Neuronal stem cell (in vitro differentiated cells): ENCODE measurements around the gene GRM8.

Experiments used
- DNase-seq: peaks from one replicate; pipeline ENCODE4 v3.0.0-alpha.2; 2013; ENCODE audit warnings: low spot score
- H2AFZ ChIP-seq: one replicate; pipeline ENCODE4 v1.6.1; 2013; ENCODE audit warnings: mild to moderate bottlenecking, low read length, inconsistent platforms
- H2AK5ac ChIP-seq: 2 replicates; pipeline ENCODE4 v1.6.1; 2013; ENCODE audit warnings: low read depth, mild to moderate bottlenecking, inconsistent platforms, low read length, moderate library complexity, mixed read lengths
- H2BK120ac ChIP-seq: 2 replicates; pipeline ENCODE4 v1.6.1; 2013; ENCODE audit warnings: low read depth, mild to moderate bottlenecking, inconsistent platforms, low read length, moderate library complexity, mixed read lengths
- H2BK12ac ChIP-seq: one replicate; pipeline ENCODE4 v1.6.1; 2013; ENCODE audit warnings: low read length, inconsistent platforms
- H2BK15ac ChIP-seq: 2 replicates; pipeline ENCODE4 v1.6.1; 2013; ENCODE audit warnings: mild to moderate bottlenecking, low read length, inconsistent platforms, mixed read lengths
- H2BK5ac ChIP-seq: one replicate; pipeline ENCODE4 v1.6.1; 2013; ENCODE audit warnings: inconsistent platforms, mild to moderate bottlenecking, low read length, moderate library complexity
- H3K14ac ChIP-seq: one replicate; pipeline ENCODE4 v1.6.1; 2013; ENCODE audit warnings: low read length, inconsistent platforms
- H3K18ac ChIP-seq: 2 replicates; pipeline ENCODE4 v1.6.1; 2013; ENCODE audit warnings: low read length, inconsistent platforms
- H3K23ac ChIP-seq: 2 replicates; pipeline ENCODE4 v1.6.1; 2013; ENCODE audit warnings: low read depth, mild to moderate bottlenecking, mixed read lengths, low read length, inconsistent platforms; ENCODE audit not compliant: poor library complexity
- H3K27ac ChIP-seq: replicated peaks from 3 replicates; pipeline ENCODE4 v1.5.1; 2013; ENCODE audit warnings: low read length, inconsistent platforms
- H3K27me3 ChIP-seq, 3 experiments: 2 replicates each; pipeline ENCODE4 v1.6.1; 2013; ENCODE audit warnings: low read length in 3 of 3, mild to moderate bottlenecking in 2 of 3, inconsistent platforms in 1 of 3, low read depth in 1 of 3, mixed read lengths in 1 of 3, moderate library complexity in 1 of 3; ENCODE audit not compliant: control insufficient read depth in 3 of 3, insufficient read depth in 3 of 3
- H3K36me3 ChIP-seq, 2 donors: replicated peaks in 1 of 2; 2 replicates each; pipeline ENCODE4 v1.6.1; 2013; ENCODE audit warnings: low read length in 2 of 2; ENCODE audit not compliant: control insufficient read depth in 2 of 2, insufficient read depth in 2 of 2
- H3K4ac ChIP-seq: 2 replicates; pipeline ENCODE4 v1.6.1; 2013; ENCODE audit warnings: inconsistent platforms, mild to moderate bottlenecking, low read length, moderate library complexity
- H3K4me1 ChIP-seq, 2 donors: 1 replicate in 1 of 2; 2 replicates in 1 of 2; pipeline ENCODE4 v1.6.1; 2013; ENCODE audit warnings: low read length in 2 of 2, low read depth in 1 of 2; ENCODE audit not compliant: control insufficient read depth in 2 of 2, insufficient read depth in 1 of 2
- H3K4me2 ChIP-seq: one replicate; pipeline ENCODE4 v1.6.1; 2013; ENCODE audit warnings: mild to moderate bottlenecking, low read length, inconsistent platforms; ENCODE audit not compliant: insufficient read depth, poor library complexity, severe bottlenecking
- H3K4me3 ChIP-seq, 2 donors: 2 replicates each; pipeline ENCODE4 v1.5.1; 2013; ENCODE audit warnings: low read length in 2 of 2, mild to moderate bottlenecking in 2 of 2, inconsistent platforms in 1 of 2, moderate library complexity in 1 of 2
- H3K79me1 ChIP-seq: one replicate; pipeline ENCODE4 v1.6.1; 2013; ENCODE audit warnings: low read depth, mild to moderate bottlenecking, inconsistent platforms, low read length, moderate library complexity
- H3K9ac ChIP-seq: one replicate; pipeline ENCODE4 v1.6.1; 2013; ENCODE audit warnings: mild to moderate bottlenecking, low read depth, low read length, inconsistent platforms; ENCODE audit not compliant: poor library complexity
- H3K9me3 ChIP-seq, 2 donors: replicated peaks in 1 of 2; 2 replicates each; pipeline versions ENCODE3 to v1.6.1; 2013; ENCODE audit warnings: low read length in 2 of 2, mild to moderate bottlenecking in 2 of 2, inconsistent platforms in 1 of 2, low read depth in 1 of 2, mixed read lengths in 1 of 2, moderate library complexity in 1 of 2; ENCODE audit not compliant: control insufficient read depth in 2 of 2, insufficient read depth in 1 of 2
- H4K8ac ChIP-seq: one replicate; pipeline ENCODE4 v1.6.1; 2013; ENCODE audit warnings: low read depth, mild to moderate bottlenecking, inconsistent platforms, low read length, moderate library complexity
- H4K91ac ChIP-seq: one replicate; pipeline ENCODE4 v1.6.1; 2013; ENCODE audit warnings: low read length, low read depth, mild to moderate bottlenecking, inconsistent platforms; ENCODE audit not compliant: poor library complexity
- WGBS, 2 donors: extraction: QIAGEN DNeasy Blood & Tissue Kit; methylation state at CpG; one replicate each; pipeline ENCODE4 v1.1.7; 2013; ENCODE audit warnings: missing lambda C conversion rate in 2 of 2, mixed read lengths in 1 of 2; ENCODE audit not compliant: insufficient read length in 2 of 2, insufficient replicate concordance in 1 of 2; ENCODE audit errors: extremely low coverage in 2 of 2; 5-methylcytosine and 5-hydroxymethylcytosine counted together

GRM8 gene

GRCh38 chr7:127066974-127067373 lies 185.8 kb downstream of the GRM8 start:
- H3K23ac ChIP-seq: no peak overlapping the region
- H2AFZ ChIP-seq: no peak overlapping the region
- no peak overlapping the region for H2AK5ac ChIP-seq
- H3K9ac ChIP-seq: no peak overlapping the region
- H4K8ac ChIP-seq: no peak overlapping the region
- H2BK5ac ChIP-seq: no peak overlapping the region
- H3K18ac ChIP-seq: no peak overlapping the region
- no CpG with 5 or more reads among the region's 3 CpGs for WGBS, 2 donors
- peaks cover 0 to 2% of the 10 kb centered on the region in 2 donors for H3K4me1 ChIP-seq
- H3K4ac ChIP-seq: no peak overlapping the region
- no peaks in the 10 kb centered on the region for H3K36me3 ChIP-seq
- H3K79me1 ChIP-seq: no peaks in the 10 kb centered on the region
- H3K27me3 ChIP-seq: no peaks in the 10 kb centered on the region
- H2BK15ac ChIP-seq: no peak overlapping the region
- no peak overlapping the region for H3K14ac ChIP-seq
- H2BK12ac ChIP-seq: no peak overlapping the region
- DNase-seq: no peak
- H4K91ac ChIP-seq: no peak overlapping the region
- no peak overlapping the region for H2BK120ac ChIP-seq
- no peak overlapping the region for H3K27ac ChIP-seq
- no peaks in the 10 kb centered on the region for H3K9me3 ChIP-seq
- H3K4me2 ChIP-seq: no peak overlapping the region
- H3K4me3 ChIP-seq: no peak overlapping the region

GRCh38 chr7:127059475-127059874 lies 193.3 kb downstream of the GRM8 start:
- Histone ChIP-seq H3K4me1 (no peaks in the 10 kb centered on the region), H2AFZ (no peak overlapping the region), H3K23ac (no peak overlapping the region), H2BK5ac (no peak overlapping the region), H4K91ac (no peak overlapping the region), H3K27me3 (no peaks in the 10 kb centered on the region), H3K79me1 (no peaks in the 10 kb centered on the region), H2AK5ac (no peak overlapping the region), H3K14ac (no peak overlapping the region), H2BK12ac (no peak overlapping the region), H2BK15ac (no peak overlapping the region), H3K36me3 (no peaks in the 10 kb centered on the region), H3K4ac (no peak overlapping the region), H4K8ac (no peak overlapping the region), H2BK120ac (no peak overlapping the region), H3K9ac (no peak overlapping the region), H3K9me3 (no peaks in the 10 kb centered on the region), H3K18ac (no peak overlapping the region), H3K27ac (no peak overlapping the region), H3K4me3 (no peak overlapping the region), H3K4me2 (no peak overlapping the region)
- WGBS, 2 donors: no CpG with 5 or more reads among the region's 6 CpGs
- no peak for DNase-seq

DNA sequence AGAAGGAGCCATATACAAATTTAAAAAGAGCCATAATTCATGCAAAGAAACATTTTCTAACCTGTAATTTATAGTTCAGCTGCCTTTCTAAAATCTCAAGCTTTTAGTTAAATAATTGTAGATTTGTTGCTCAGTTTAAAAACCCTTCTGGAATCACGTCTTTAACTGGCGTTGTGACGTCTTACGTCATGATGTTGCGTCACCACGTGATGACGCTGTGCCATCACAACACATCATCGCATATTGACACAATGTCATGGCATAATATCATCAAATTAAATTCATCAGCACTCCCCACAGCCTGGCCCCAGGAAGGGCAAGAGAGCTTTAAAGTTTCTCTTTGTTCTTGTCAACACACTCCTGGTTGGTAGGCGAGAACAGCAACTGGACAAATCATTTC lies 194.8 kb downstream of the GRM8 start:
- H2BK12ac ChIP-seq: no peak overlapping the region
- no peak overlapping the region for H2AFZ ChIP-seq
- no peak overlapping the region for H4K91ac ChIP-seq
- no peak overlapping the region for H3K14ac ChIP-seq
- no peak for DNase-seq
- WGBS, 2 donors: no CpG with 5 or more reads among the region's 9 CpGs
- no peak overlapping the region for H3K18ac ChIP-seq
- no peak overlapping the region for H3K4ac ChIP-seq
- H3K4me1 ChIP-seq: no peaks in the 10 kb centered on the region
- no peak overlapping the region for H4K8ac ChIP-seq
- no peak overlapping the region for H3K23ac ChIP-seq
- no peak overlapping the region for H3K4me3 ChIP-seq
- H2BK15ac ChIP-seq: no peak overlapping the region
- no peak overlapping the region for H2BK5ac ChIP-seq
- H3K27me3 ChIP-seq: no peaks in the 10 kb centered on the region
- H3K9me3 ChIP-seq: no peaks in the 10 kb centered on the region
- H3K27ac ChIP-seq: no peak overlapping the region
- H2BK120ac ChIP-seq: no peak overlapping the region
- no peaks in the 10 kb centered on the region for H3K79me1 ChIP-seq
- H2AK5ac ChIP-seq: no peak overlapping the region
- H3K36me3 ChIP-seq: no peaks in the 10 kb centered on the region
- no peak overlapping the region for H3K4me2 ChIP-seq
- H3K9ac ChIP-seq: no peak overlapping the region

GRCh38 chr7:127056202-127056601 lies 196.5 kb downstream of the GRM8 start:
- no peak overlapping the region for H2BK12ac ChIP-seq
- no peaks in the 10 kb centered on the region for H3K79me1 ChIP-seq
- no peak overlapping the region for H3K27ac ChIP-seq
- no peak overlapping the region for H3K14ac ChIP-seq
- no peak for DNase-seq
- H2AK5ac ChIP-seq: no peak overlapping the region
- H3K4me1 ChIP-seq: no peaks in the 10 kb centered on the region
- no peak overlapping the region for H2BK120ac ChIP-seq
- no peak overlapping the region for H4K91ac ChIP-seq
- no peak overlapping the region for H3K4me3 ChIP-seq
- no peak overlapping the region for H3K9ac ChIP-seq
- H3K36me3 ChIP-seq: no peaks in the 10 kb centered on the region
- no peaks in the 10 kb centered on the region for H3K27me3 ChIP-seq
- no peak overlapping the region for H3K18ac ChIP-seq
- no peak overlapping the region for H3K23ac ChIP-seq
- H2BK15ac ChIP-seq: no peak overlapping the region
- no peak overlapping the region for H4K8ac ChIP-seq
- H3K9me3 ChIP-seq: no peaks in the 10 kb centered on the region
- H3K4ac ChIP-seq: no peak overlapping the region
- H2BK5ac ChIP-seq: no peak overlapping the region
- H2AFZ ChIP-seq: no peak overlapping the region
- H3K4me2 ChIP-seq: no peak overlapping the region
